GM21515 (cell line): ENCODE measurements around the gene R3HCC1L.
"Not testable (repeated sequence)": the region's sequence is repeated elsewhere in the genome, so short reads cannot be mapped to it uniquely, and the experiment has no call there.

Source experiments
- ATAC-seq: cut with Tn5 transposase; IDR thresholded peaks from one replicate; pipeline ENCODE4 v1.9.1; 2021; ENCODE audit not compliant: unreplicated experiment

The R3HCC1L gene

GRCh38 chr10:98170249-98171117 is 36.0 kb downstream of the R3HCC1L start:
- no peak for ATAC-seq

DNA sequence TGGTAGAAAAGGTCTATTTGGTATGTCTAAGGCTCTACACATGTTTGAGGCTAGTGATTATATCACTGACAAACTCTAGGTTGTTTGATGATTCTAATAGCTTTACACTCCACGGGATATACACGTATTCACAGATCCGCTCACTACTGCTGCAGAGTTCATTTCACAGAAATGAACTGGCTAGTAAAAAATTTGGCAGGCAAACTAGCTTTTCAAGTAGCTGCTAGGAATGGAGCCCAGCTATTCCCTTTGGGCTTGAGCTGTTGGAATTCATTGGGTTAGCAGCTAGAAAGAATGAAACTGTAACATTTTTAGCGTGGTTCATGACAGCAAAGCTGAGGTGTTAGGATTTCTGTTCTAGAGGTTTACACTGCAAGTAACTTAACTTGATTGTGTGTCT is 37.6 kb downstream of the R3HCC1L start:
- no peak for ATAC-seq

DNA sequence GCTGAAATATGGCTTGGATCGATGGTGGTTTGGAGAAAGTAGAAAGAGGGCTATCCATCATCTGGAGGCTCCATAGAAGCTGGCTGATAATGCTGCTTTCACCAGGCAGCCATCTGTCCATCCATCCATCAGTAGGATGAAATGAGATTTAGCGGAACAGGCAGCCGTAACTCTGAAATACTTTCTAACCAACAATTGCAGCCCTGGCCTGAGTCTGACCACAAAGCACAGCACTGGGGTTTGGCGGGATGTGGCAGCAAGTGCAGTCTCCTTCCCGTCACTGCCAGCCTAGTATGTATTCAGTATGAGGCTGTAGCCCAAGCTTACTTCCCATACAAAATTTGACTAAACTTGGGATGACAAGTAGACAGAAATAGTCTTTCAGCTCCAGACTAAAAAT is 38.0 kb downstream of the R3HCC1L start:
- ATAC-seq: no peak

DNA sequence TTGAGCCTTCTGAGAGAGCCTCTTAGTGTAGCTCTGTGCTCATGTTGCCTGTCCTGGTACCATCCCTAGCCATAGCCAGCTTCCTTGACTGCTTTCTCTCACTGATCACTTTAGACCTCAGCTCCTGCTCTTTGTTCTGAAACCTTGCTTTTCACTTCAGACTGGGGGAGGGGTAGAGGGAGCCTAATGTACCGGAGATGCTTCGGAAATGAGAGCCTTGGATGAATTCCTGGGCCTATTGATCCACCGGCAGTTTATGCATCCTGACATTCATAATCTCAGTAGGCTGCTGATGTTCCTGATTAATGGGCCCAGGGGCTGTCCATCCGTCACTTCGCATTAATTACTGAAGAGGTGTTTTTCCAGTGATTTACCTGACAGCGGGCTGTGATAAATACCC is 38.8 kb downstream of the R3HCC1L start:
- ATAC-seq: no peak

DNA sequence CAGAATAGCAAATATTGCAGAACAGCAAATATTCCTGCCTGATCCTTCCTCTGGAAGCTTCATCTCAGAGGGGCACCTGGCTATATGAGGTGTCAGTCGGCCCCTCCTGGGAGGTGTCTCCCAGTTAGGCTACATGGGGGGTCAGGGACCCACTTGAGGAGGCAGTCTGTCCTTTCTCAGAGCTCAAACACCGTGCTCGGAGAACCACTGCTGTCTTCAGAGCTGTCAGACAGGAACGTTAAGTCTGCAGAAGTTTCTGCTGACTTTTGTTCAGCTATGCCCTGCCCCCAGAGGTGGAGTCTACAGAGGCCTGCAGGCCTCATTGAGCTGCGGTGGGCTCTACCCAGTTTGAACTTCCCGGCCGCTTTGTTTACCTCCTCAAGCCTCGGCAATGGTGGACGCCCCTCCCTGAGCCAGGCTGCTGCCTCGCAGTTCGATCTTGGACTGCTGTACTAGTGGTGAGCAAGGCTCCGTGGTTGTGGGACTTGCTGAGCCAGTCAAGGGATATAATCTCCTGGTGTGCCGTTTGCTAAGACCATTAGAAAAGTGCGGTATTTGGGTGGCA is 48.0 kb downstream of the R3HCC1L start:
- ATAC-seq: not testable (repeated sequence)

DNA sequence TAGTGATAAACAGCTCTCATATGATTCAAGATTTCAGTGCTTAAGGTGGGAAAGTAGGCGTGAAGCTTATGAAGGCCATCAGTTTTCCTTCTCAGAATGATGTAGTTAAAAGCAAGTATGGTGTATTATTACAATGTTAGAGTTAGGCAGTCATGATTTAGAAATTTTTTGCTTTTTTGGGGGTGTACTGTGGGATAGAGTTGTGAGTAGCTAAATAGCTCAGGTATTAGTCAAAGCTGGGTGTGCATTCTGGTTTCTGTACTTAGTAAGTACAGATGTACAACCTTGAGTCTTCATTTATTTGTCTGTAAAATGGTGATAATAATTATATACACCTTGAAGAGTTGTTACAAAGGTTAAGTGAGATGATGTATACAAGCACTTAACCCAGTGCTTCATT is 52.2 kb downstream of the R3HCC1L start:
- ATAC-seq: no peak

DNA sequence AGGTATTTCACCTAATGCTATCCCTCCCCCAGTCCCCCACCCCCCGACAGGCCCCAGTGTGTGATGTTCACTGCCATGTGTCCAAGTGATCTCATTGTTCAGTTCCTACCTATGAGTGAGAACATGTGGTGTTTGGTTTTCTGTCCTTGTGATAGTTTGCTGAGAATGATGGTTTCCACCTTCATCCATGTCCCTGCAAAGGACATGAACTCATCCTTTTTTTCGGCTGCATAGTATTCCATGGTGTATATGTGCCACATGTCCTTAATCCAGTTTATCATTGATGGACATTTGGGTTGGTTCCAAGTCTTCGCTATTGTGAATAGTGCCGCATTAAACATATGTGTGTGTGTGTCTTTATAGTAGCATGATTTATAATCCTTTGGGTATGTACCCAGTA is 56.3 kb downstream of the R3HCC1L start:
- ATAC-seq: not testable (repeated sequence)

- ATAC-seq: no peak
Measured at GRCh38 chr10:98193037-98193436, 58.6 kb downstream of the R3HCC1L start.

DNA sequence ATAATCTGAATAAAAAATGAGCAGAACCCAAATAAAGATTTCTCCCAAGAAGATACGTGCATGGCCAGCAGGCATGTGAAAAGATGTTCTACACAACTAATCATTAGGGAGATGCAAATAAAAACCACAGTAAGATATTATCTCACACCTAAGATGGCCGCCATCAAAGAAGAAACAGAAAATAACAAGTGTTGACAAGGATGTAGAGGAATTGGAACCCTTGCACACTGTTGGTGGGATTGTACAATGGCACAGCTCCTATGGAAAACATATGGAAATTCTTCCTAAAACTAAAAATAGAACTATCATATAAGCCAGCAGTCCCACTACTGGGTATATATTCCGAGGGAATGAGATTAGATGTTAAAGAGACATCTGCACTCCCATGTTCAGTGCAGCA is 60.2 kb downstream of the R3HCC1L start:
- no peak for ATAC-seq

DNA sequence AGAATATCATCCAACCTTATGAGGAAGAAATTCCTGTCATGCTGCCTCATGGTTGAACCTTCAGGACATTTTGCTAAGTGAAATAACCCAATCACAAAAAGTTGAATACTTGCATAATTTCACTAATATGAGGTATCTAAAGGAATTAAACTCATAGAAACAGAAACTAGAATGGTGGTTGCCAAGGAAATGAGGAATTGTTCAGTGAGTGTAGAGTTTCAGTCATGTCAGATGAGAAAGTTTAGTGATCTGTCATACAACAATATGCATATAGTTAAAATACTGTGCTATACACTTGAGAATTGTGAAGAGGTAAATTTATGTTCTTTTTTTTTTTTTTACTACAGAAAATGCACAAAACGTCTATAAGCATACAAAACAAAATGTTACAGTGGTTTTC is 60.7 kb downstream of the R3HCC1L start:
- no peak for ATAC-seq

DNA sequence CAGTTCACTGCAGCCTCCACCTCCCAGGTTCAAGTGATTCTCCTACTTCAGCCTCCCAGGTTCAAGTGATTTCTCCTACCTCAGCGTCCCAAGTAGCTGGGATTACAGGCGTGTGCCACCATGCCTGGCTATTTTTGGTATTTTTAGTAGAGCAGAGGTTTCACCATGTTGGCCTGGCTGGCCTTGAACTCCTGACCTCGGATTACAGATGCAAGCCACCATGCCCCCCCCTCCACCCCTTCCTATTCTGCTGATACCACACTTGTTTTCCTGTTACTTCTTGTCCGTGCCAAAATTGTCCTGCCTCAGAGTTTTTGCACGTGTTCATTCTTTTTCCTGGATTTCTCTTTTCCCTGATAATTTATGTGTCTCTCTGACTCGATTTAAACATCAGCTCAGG is 62.5 kb downstream of the R3HCC1L start:
- ATAC-seq: no peak

- ATAC-seq: no peak
Measured at GRCh38 chr10:98201760-98202159, 67.3 kb downstream of the R3HCC1L start.

- ATAC-seq: no peak
Measured at GRCh38 chr10:98202378-98202777, 67.9 kb downstream of the R3HCC1L start.

DNA sequence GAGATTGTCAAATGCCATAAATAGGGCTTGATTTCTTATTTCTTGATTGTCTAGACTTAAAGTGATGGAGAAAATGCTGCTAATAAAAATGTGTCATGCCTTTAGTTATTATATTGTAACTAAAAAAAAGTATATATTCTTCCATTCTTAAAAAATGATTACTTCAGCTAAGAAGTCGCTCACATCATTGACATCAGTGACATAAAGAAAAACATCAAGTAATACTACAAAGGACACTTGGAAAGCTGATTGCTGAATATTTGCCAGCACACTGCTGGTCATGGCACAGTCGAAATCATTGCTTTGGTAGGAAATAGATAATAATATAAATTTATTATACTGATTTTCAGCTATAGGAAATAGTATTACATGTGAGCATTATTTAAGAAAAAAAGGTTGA is 70.9 kb downstream of the R3HCC1L start:
- ATAC-seq: no peak

DNA sequence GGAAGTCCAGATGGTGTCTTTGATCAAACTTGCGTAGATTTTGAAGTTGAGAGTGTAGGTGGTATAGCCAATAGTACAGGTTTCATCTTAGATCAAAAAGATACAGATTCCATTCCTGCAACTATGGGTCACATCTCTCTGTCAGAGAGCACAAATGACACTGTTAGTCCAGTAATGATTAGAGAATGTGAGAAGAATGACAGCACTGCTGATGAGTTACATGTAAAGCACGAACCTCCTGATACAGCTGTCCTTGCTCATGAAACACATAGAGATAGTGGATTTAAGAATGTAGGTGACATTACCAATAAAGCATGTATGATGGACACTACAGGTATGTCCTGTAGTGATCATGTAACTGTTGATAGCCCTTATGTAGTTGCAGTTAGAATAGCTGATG is 74.5 kb downstream of the R3HCC1L start:
- ATAC-seq: no peak

DNA sequence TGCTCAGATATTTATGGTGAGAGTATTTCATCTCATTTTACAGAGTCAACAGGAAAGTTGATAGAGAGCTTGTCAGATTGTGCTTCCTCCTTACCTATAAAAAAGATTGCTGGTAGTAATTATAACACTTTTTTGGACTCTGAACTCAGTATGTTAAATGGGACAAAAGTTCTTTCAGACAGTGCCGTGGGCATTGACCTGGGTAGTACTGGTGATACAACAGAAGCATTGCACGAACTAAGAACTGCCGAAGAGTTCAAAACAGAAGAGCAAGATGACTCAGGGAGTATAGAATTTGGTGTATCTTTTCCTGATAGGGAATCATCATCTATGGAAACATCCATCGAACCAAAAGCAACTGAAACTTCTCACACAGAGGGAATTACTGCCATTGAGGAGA is 75.0 kb downstream of the R3HCC1L start:
- ATAC-seq: no peak

DNA sequence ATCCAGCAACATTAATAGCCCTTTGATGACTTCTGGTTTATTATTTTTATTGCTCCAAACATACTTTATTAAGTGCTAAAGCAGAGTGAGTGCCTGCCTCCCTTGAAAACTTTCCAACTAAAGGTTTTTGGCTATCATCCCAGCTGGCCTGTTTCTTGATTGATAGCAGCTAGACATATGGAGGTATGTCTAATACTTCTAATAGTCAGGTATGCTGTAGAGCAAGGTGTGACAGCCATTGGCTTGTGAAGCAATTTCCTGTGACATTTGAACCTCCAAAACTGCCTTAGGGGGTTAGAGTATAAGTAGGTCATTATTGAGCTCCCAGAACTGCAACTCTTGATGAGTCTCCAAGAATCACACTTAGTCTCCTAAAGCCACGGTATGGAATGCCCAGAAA is 77.7 kb downstream of the R3HCC1L start:
- no peak for ATAC-seq

- no peak for ATAC-seq
Measured at GRCh38 chr10:98213740-98214139, 79.3 kb downstream of the R3HCC1L start.

DNA sequence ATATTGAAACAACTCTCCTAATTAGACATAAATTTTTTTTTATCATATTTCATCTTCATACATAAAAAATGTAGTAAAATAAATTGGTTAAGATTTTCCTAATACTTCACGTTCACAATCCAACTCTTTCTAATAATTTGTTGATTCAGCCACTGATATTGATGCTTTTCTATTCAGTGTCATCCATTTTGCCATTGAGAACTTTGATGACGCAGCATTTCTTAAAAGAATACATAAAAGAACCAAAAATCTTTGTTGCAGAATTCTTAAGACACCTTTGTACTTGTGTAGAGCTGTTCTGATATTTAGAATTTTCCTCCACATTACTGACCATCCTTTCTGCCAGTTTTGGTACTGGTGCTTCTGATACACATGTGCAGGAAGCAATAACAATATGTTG is 80.9 kb downstream of the R3HCC1L start:
- ATAC-seq: no peak

DNA sequence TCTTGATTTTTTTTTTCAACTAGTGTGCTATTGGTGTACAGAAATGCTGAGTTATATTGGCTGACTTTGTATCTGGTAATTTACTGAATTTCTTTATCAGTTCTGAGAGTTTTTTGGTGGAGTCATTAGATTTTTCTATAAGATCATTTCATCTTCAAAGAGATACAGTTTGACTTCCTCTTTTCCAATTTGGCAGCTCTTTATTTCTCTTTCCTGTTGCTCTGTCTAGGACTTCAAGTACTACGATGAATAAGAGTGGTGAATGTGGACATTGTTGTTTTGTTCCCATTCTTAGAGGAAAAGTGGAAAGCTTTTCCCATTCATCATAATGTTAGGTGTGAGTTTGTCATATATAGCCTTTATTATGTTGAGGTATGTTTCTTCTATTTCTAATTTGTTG is 83.3 kb downstream of the R3HCC1L start:
- ATAC-seq: no peak

- ATAC-seq: no peak
Measured at GRCh38 chr10:98223874-98224273, 89.4 kb downstream of the R3HCC1L start.

DNA sequence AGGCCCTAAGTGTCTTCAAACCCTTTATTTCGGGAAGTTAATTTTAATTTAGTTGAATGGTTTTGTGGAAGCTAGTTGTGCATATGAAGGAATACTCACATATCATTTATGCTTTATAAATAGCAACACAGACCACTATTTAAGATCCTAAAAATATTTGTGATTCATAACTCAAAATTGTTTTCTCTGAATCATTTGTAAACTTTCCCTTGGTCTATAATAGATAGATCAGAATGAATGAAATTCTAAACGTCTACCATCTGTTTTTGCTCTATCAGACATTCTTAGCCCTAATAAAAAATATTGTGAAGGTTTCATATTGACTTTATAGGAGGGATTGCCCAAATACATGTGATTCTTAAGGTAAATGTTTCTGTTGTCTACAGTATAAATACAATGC is 90.1 kb downstream of the R3HCC1L start:
- ATAC-seq: no peak

DNA sequence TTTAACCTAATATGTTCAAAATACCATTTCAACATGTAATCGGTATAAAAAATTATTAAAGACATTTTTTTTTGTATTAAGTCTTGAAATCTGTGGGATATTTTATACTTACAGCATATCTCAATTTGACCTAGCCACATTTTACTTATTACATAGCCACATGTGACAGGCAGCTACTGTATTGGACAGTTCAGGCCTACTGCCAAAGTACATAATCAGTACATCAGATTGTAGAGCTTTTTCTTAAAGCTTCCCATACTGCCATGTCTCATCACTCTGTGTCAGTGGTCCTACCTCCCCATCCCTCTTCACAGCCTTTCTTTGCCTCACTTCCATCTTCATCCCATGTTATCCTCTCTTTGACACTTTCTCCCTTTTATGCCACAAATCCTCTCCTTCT is 90.5 kb downstream of the R3HCC1L start:
- no peak for ATAC-seq
